HG02885 (cell line): ENCODE data around the gene TYRP1.

Experiments used
- ATAC-seq: cut with Tn5 transposase; IDR thresholded peaks from one replicate; pipeline ENCODE4 v1.9.1; 2021; ENCODE audit warnings: mild to moderate bottlenecking; ENCODE audit not compliant: unreplicated experiment, poor library complexity

TYRP1 gene

DNA sequence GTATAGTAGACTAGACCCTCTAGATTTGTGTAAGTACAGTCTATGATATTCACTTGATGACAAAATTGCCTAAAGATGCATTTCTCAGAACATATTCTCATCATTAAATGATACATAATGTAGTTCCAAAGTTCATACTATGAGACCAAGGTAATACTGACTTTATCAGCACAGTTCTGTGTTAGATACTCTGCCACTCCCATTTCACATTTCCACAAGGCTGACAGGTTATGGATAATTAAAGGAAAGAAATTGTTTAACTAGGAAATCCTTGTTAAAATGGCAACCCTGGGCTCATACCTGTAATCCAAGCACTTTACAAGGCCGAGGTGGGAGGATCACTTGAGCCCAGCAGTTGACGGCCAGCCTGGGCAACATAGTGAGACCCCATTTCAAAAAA, 33.6 kb downstream of the TYRP1 start:
- ATAC-seq, result no peak

DNA sequence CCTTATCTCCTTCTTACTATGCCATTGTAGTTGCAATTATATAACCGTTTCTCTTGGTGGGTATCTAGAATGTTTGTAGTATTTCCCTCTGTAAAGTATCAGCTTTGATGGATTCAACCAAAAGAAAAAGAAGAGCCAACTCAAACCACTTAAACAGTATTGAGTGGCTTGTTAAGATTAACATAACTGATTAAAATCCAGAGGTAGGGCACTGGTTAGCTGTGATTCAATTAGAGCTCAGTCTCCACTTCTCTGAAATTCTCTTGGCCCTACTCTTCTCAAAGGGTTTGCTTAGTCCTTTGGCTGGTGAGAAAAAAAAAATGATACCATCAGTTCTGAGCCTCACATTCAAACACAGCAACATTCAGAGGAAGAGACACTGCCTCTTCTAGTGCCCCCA, 37.0 kb downstream of the TYRP1 start:
- no peak for ATAC-seq

DNA sequence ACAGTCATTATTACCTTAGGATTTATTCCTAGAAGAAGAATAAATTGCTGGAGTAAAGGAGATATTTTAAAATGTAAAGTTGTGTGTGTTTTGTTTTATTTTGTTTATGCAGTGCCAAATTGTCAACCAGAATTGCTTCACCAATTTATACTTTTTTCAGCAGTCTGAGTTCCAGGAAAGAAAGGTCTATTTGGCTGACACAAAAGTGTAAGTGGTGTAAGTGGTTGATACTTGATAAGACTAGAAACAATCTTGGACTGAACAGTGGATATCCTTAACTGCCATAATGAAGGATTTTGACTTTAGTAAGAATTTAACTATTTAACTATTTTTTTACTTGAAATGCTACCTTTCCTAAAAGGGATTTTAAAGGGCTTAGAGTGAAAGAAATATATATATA, 37.7 kb downstream of the TYRP1 start:
- ATAC-seq, result no peak

DNA sequence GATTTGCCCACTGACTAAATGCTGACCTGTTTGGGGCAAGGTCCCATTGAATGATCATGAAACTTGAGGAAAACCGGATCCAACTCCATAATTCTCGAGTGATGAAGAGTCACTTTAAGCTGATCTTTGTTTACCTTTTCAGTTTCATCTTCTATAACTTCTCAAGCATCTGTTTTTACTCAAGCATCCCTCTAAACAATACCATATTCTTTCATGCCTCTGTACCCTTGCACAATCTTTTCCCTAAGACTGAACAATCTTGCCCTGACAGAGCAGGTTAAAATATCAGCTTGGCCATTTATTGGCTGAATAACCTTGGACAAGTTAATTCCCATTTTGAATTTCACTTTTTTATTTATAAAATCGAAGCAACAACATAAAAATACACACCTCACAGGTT, 39.8 kb downstream of the TYRP1 start:
- no peak for ATAC-seq

DNA sequence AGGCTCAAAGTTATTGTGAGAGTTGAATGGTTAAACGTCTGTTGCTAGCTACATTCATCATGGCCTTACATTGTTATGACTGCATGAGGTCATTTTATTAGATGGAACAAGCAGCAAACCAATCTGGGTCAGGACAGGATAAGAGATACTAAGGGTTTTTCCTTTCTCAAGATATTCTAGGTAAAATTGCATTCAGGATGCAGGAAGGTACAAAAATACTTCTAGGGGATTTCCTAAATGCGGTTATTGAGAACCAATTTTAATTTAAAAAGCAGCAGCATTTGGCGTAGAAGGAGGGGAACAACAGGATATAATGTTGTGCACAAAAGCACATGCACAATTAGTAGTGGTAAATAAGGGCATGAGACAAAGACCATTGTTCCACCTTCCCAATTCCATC, 42.5 kb downstream of the TYRP1 start:
- peak; percentile 64 for ATAC-seq

DNA sequence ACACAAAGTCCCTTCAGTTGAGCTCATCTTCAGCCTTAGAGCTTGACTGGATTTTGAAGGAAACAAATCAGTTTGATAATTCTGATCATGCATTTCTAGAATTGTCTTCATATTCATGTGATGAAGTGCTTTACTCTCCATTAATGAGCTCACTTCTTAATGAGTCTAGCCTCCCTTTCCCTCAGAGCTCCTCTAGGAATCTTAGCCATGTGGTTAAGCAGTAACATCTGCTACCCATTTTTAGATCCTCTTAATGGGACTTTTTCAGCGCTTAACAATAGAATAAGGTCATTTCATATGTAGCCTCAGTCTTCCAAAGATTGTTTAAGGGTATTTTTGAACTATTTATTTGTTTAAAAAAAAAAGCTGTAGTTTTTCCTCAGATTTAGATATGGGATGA, 44.7 kb downstream of the TYRP1 start:
- no peak for ATAC-seq

DNA sequence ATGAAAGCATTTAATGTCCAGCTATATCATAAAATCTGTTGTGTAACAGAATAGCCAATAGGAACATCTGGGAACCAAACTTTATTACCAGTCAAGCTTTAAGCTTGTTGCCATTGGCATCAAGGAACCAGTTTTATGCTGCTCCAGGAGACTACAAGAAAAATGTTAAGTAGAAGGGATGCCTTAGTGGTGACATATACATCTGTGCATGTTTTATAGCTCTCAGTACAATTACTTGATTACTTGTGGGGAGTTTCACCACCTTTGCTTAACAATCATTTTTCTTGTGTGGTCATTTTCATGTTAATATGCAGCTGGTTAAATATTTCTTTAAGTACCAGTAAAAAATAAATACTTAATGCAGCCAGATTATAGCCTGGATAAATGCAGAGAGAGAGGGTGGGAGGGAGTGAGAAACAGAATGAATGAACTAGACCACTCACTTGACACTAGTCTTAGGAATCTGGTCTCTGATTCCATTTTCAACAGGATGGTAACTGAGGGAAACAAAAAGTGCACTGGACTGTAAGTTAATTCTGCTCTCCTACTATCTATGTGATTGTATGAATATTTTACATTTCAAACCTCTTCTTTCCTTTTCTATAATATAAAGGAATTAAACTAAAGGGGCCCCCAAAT, 45.9 kb downstream of the TYRP1 start:
- ATAC-seq, result no peak

DNA sequence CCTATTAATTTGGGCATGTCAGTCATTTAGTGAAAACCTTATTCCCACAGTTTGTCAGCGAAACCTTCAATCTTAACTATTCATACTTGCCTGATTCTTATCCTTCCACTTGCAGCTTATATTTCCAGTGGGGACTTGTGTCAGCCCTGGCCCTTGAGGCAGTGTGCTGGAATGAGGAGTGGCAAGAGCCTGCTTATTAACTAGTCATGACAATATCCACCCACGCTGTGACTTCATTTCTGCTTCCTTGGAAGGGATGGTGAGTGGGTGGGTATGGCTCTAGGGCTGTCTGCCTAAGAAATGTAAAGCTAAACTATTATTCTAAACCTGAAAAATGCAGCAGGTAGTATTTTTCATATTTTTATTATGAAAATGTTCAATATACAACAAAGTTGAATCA, 47.7 kb downstream of the TYRP1 start:
- no peak for ATAC-seq

DNA sequence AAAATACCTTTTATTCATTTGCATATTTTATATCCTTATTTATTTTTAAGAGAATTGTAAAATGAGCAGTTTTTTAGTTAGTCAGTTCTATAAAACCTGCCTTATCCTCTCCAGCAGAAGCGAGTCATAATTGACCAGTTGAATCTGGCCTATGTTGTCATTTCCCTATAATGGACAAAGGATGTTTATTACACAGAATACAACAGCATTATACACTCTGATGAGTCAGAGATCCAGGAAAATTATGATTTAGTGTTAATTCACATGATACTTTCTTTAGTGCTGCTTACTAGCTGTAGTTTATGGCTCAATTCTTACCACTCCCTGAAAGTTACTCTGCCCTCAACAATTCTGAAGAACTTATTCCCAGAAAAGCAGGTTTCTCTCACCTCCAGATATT, 54.8 kb downstream of the TYRP1 start:
- ATAC-seq, result no peak

DNA sequence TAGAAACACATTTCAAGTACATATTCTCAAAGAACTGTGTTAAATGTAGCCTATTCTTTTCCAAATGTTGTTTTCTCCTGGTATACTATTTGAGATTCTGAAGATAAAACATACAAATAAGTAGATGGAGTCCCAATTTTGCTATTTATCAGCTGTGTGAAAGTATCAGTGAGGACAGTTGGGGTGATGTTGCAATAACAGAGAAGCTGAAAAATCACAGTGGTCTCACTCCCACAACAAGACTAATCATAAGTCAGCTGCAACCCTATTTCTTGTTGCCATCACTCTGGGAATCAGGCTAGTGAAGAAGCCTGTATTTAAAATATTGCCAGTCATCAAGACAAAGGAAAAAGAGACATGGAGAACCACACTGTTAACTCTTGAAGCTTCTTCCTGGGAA, 55.8 kb downstream of the TYRP1 start:
- ATAC-seq, result no peak

DNA sequence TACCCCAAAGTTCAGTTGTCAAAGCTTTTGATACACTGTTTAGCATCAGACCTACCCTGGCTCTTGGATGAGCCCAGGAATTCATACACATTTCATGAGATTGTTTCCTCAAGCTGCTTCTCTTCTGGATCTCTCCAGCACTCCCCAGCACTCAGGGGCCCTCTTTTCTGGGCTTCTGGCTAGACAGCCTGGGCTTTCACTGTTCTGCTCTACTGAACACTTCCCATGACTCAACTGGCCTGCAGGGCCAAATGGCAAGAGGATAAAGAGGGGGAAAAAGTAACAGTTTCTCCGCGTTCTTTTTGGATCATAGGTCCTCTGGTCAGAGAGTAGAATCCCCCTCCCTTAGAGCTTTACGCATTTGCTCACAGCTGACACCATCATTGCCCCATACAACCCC, 60.7 kb downstream of the TYRP1 start:
- no peak for ATAC-seq

DNA sequence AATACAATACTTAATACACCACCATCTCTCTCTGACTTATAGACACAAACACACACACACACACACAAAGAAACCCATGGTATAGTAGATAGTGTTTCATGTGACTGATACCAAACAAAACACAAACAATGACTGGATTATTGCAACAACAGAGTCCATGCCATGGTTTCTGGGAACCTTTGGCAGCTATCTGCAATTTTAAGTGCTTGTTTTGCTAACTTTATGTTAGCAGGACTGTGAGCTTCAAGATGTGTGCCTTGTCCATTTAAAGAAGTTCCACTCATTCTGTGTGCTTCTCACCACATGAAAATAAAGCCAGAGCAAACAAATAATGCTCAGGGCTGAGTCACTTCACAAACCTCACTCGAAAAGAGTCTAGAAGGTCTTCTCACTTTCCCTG, 66.6 kb downstream of the TYRP1 start:
- ATAC-seq, result no peak
